ENCODE results near the gene MOCOS. TPM values are rescaled to one million over a fixed set of nuclear protein-coding genes. Genes with fewer than 3 reads are reported as not detected.
"Not testable (repeated sequence)": the region's sequence is repeated elsewhere in the genome, so short reads cannot be mapped to it uniquely, and the experiment has no call there.

Gene MOCOS
- polyA plus RNA-seq, 1 donor: 3.8 TPM

DNA sequence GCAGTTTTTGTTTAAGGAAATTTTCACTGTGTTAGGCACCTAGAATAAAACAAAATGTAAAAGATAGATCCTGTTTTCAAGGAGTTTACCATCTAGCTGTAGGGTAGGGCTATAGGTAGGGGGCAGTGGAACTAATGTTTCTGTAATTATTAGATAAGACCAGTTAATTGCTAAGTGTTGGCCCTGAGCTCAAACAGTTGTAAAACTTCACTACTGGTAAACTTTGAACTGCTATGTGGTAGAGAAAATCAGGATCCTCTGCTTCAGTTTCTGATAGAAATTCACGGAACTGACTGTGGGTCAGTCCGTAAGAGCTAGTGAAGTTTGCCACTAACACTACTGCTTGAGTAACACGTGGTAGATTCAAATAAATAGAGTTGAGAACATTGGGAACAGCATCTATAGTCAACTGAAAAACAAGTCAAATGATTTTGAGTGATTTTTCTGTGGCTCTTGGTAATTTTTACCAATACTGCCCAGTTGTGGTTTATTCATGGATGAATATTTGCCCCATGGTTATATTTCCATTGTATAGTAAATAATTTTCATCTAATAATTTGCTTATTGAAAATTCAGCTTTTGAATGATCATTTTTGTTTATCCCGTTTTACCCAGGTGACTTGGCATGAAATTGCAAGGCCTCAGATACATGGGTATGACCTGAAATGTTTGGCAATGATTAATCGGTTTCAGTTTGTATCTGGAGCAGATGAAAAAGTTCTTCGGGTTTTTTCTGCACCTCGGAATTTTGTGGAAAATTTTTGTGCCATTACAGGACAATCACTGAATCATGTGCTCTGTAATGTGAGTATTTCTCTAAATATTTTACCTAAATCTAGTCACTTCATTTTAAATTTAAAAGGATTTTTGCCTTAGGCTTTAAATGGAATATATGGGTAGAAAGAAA, 31.2 kb upstream of the MOCOS start:
- peak; percentile 40 to 75 for DNase-seq
- peaks cover 57% of the 10 kb centered on the region for H3K36me3 ChIP-seq (ENCODE audit: control insufficient read depth, insufficient read depth, low read length)
- no peaks in the 10 kb centered on the region for H3K27me3 ChIP-seq (ENCODE audit: control insufficient read depth, insufficient read depth, low read length)
- H3K27ac ChIP-seq (ENCODE audit: low read length): peak overlapping the region; percentile 70
- 100% methylated on average over 2 of the region's 7 CpGs for WGBS (ENCODE audit: insufficient coverage, low lambda C conversion rate)
- H3K4me3 ChIP-seq (ENCODE audit: low read length): no peak overlapping the region
- no peaks in the 10 kb centered on the region for H3K9me3 ChIP-seq (ENCODE audit: control insufficient read depth, low read depth, low read length)
- H3K4me1 ChIP-seq (ENCODE audit: control insufficient read depth, insufficient read depth, low read length): peaks cover 15% of the 10 kb centered on the region

DNA sequence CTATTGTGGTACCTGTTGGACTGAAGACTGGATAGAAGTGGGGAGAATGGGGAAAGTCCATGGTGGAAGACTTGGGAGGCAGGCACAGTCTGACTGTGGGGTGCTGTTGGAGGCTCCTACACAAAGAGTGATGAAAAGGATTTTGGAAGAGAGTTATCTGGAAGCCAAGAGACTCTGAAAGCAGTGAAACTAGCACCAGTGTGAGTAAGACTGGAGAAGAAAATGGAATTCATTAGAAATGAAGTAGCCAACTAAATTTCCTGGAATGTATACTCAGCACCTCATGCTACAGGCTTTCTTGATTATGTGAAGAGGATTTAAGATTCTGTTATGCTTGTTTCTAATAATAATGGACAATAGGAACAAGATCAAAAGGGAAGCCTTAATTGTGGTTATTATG, 29.9 kb upstream of the MOCOS start:
- H3K4me1 ChIP-seq (ENCODE audit: control insufficient read depth, insufficient read depth, low read length): peaks cover 12% of the 10 kb centered on the region
- no peaks in the 10 kb centered on the region for H3K27me3 ChIP-seq (ENCODE audit: control insufficient read depth, insufficient read depth, low read length)
- no peak for DNase-seq
- no peaks in the 10 kb centered on the region for H3K9me3 ChIP-seq (ENCODE audit: control insufficient read depth, low read depth, low read length)
- no peak overlapping the region for H3K4me3 ChIP-seq (ENCODE audit: low read length)
- peaks cover 58% of the 10 kb centered on the region for H3K36me3 ChIP-seq (ENCODE audit: control insufficient read depth, insufficient read depth, low read length)
- no peak overlapping the region for H3K27ac ChIP-seq (ENCODE audit: low read length)

GRCh38 chr18:36158266-36158867, 28.9 kb upstream of the MOCOS start:
- 90% methylated on average over 2 of the region's 5 CpGs for WGBS (ENCODE audit: insufficient coverage, low lambda C conversion rate)
- Histone ChIP-seq H3K27me3 (ENCODE audit: control insufficient read depth, insufficient read depth, low read length) (no peaks in the 10 kb centered on the region), H3K36me3 (ENCODE audit: control insufficient read depth, insufficient read depth, low read length) (peaks cover 54% of the 10 kb centered on the region), H3K4me1 (ENCODE audit: control insufficient read depth, insufficient read depth, low read length) (peaks cover 8% of the 10 kb centered on the region), H3K9me3 (ENCODE audit: control insufficient read depth, low read depth, low read length) (no peaks in the 10 kb centered on the region), H3K27ac (ENCODE audit: low read length) (no peak overlapping the region), H3K4me3 (ENCODE audit: low read length) (no peak overlapping the region)
- DNase-seq: no peak

- no CpG with 5 or more reads among the region's 4 CpGs for WGBS (ENCODE audit: insufficient coverage, low lambda C conversion rate)
- peaks cover 51% of the 10 kb centered on the region for H3K36me3 ChIP-seq (ENCODE audit: control insufficient read depth, insufficient read depth, low read length)
- H3K4me3 ChIP-seq (ENCODE audit: low read length): no peak overlapping the region
- no peaks in the 10 kb centered on the region for H3K9me3 ChIP-seq (ENCODE audit: control insufficient read depth, low read depth, low read length)
- DNase-seq: no peak
- no peaks in the 10 kb centered on the region for H3K27me3 ChIP-seq (ENCODE audit: control insufficient read depth, insufficient read depth, low read length)
- peaks cover 4% of the 10 kb centered on the region for H3K4me1 ChIP-seq (ENCODE audit: control insufficient read depth, insufficient read depth, low read length)
- no peak overlapping the region for H3K27ac ChIP-seq (ENCODE audit: low read length)
Observed at GRCh38 chr18:36160959-36161371, 26.3 kb upstream of the MOCOS start.

GRCh38 chr18:36162981-36163380, 24.3 kb upstream of the MOCOS start:
- no CpG with 5 or more reads among the region's 1 CpG for WGBS (ENCODE audit: insufficient coverage, low lambda C conversion rate)
- DNase-seq: no peak
- H3K4me1 ChIP-seq (ENCODE audit: control insufficient read depth, insufficient read depth, low read length): no peaks in the 10 kb centered on the region
- no peak overlapping the region for H3K27ac ChIP-seq (ENCODE audit: low read length)
- no peaks in the 10 kb centered on the region for H3K27me3 ChIP-seq (ENCODE audit: control insufficient read depth, insufficient read depth, low read length)
- H3K36me3 ChIP-seq (ENCODE audit: control insufficient read depth, insufficient read depth, low read length): peaks cover 54% of the 10 kb centered on the region
- no peaks in the 10 kb centered on the region for H3K9me3 ChIP-seq (ENCODE audit: control insufficient read depth, low read depth, low read length)
- H3K4me3 ChIP-seq (ENCODE audit: low read length): no peak overlapping the region

GRCh38 chr18:36167692-36168218, 19.5 kb upstream of the MOCOS start:
- Histone ChIP-seq H3K27me3 (ENCODE audit: control insufficient read depth, insufficient read depth, low read length) (no peaks in the 10 kb centered on the region), H3K4me1 (ENCODE audit: control insufficient read depth, insufficient read depth, low read length) (no peaks in the 10 kb centered on the region), H3K36me3 (ENCODE audit: control insufficient read depth, insufficient read depth, low read length) (peaks cover 60% of the 10 kb centered on the region), H3K9me3 (ENCODE audit: control insufficient read depth, low read depth, low read length) (no peaks in the 10 kb centered on the region), H3K4me3 (ENCODE audit: low read length) (no peak overlapping the region), H3K27ac (ENCODE audit: low read length) (no peak overlapping the region)
- no CpG with 5 or more reads among the region's 3 CpGs for WGBS (ENCODE audit: insufficient coverage, low lambda C conversion rate)
- DNase-seq: no peak

DNA sequence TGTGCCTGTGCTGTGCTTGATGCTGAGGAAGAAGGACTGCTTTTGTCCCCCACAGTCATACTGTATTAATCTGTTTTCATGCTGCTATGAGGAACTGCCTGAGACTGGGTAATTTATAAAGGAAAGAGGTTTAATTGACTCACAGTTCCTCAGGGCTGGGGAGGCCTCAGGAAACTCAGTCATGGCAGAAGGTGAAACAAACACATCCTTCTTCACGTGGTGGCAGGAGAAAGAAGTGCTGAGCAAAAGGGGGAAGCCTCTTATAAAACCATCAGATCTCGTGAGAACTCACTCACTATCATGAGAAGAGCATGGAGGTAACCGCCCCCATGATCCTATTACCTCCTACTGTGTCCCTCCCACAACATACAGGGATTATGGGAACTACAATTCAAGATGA, 19.0 kb upstream of the MOCOS start:
- H3K4me1 ChIP-seq (ENCODE audit: control insufficient read depth, insufficient read depth, low read length); H3K4me3 ChIP-seq (ENCODE audit: low read length); DNase-seq; H3K27me3 ChIP-seq (ENCODE audit: control insufficient read depth, insufficient read depth, low read length); H3K27ac ChIP-seq (ENCODE audit: low read length); H3K9me3 ChIP-seq (ENCODE audit: control insufficient read depth, low read depth, low read length): not testable (repeated sequence)
- no CpG with 5 or more reads among the region's 3 CpGs for WGBS (ENCODE audit: insufficient coverage, low lambda C conversion rate)
- peaks cover 61% of the 10 kb centered on the region for H3K36me3 ChIP-seq (ENCODE audit: control insufficient read depth, insufficient read depth, low read length)

DNA sequence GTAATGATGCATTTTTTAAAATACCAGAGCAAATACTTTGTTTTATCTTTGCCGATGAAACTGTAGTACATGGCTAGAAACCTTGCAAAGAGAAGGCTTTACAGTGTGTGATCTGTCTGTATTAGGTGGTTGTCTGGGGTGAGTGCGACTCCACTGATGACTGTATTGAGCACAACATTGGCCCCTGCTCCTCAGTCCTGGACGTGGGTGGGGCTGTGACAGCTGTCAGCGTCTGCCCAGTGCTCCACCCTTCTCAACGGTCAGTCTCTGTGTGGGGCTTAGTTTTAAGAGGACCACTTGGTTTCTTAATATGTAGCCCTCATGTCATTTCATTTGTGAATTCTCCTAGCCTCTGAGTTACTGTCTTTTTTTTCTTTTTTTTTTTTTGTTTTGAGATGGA, 17.4 kb upstream of the MOCOS start:
- WGBS (ENCODE audit: insufficient coverage, low lambda C conversion rate): no CpG with 5 or more reads among the region's 5 CpGs
- no peaks in the 10 kb centered on the region for H3K9me3 ChIP-seq (ENCODE audit: control insufficient read depth, low read depth, low read length)
- no peak overlapping the region for H3K4me3 ChIP-seq (ENCODE audit: low read length)
- no peaks in the 10 kb centered on the region for H3K4me1 ChIP-seq (ENCODE audit: control insufficient read depth, insufficient read depth, low read length)
- no peak for DNase-seq
- H3K27me3 ChIP-seq (ENCODE audit: control insufficient read depth, insufficient read depth, low read length): no peaks in the 10 kb centered on the region
- peaks cover 62% of the 10 kb centered on the region for H3K36me3 ChIP-seq (ENCODE audit: control insufficient read depth, insufficient read depth, low read length)
- no peak overlapping the region for H3K27ac ChIP-seq (ENCODE audit: low read length)

GRCh38 chr18:36175481-36175880, 11.8 kb upstream of the MOCOS start:
- Histone ChIP-seq H3K36me3 (ENCODE audit: control insufficient read depth, insufficient read depth, low read length) (peaks cover 37% of the 10 kb centered on the region), H3K4me1 (ENCODE audit: control insufficient read depth, insufficient read depth, low read length) (peaks cover 14% of the 10 kb centered on the region), H3K27ac (ENCODE audit: low read length) (peak overlapping the region; percentile 59), H3K4me3 (ENCODE audit: low read length) (no peak overlapping the region), H3K27me3 (ENCODE audit: control insufficient read depth, insufficient read depth, low read length) (no peaks in the 10 kb centered on the region), H3K9me3 (ENCODE audit: control insufficient read depth, low read depth, low read length) (no peaks in the 10 kb centered on the region)
- no CpG with 5 or more reads among the region's 1 CpG for WGBS (ENCODE audit: insufficient coverage, low lambda C conversion rate)
- no peak for DNase-seq

- no peaks in the 10 kb centered on the region for H3K27me3 ChIP-seq (ENCODE audit: control insufficient read depth, insufficient read depth, low read length)
- DNase-seq: peak; percentile 84 to 90
- H3K9me3 ChIP-seq (ENCODE audit: control insufficient read depth, low read depth, low read length): no peaks in the 10 kb centered on the region
- H3K36me3 ChIP-seq (ENCODE audit: control insufficient read depth, insufficient read depth, low read length): peaks cover 31% of the 10 kb centered on the region
- H3K4me3 ChIP-seq (ENCODE audit: low read length): no peak overlapping the region
- peak overlapping the region; percentile 63 for H3K27ac ChIP-seq (ENCODE audit: low read length)
- peaks cover 14% of the 10 kb centered on the region for H3K4me1 ChIP-seq (ENCODE audit: control insufficient read depth, insufficient read depth, low read length)
- WGBS (ENCODE audit: insufficient coverage, low lambda C conversion rate): no CpG with 5 or more reads among the region's 2 CpGs
Observed at GRCh38 chr18:36176177-36176584, 11.1 kb upstream of the MOCOS start.
